Fibroblast of skin of right quadriceps (primary cell): ENCODE measurements around the gene RPL18.
A peak's percentile ranks its signal among the peaks of the same experiment; 100 is the strongest.

Experiments
- DNase-seq: peaks from one replicate; pipeline ENCODE4 v3.0.0-alpha.2; 2013

The RPL18 gene

DNA sequence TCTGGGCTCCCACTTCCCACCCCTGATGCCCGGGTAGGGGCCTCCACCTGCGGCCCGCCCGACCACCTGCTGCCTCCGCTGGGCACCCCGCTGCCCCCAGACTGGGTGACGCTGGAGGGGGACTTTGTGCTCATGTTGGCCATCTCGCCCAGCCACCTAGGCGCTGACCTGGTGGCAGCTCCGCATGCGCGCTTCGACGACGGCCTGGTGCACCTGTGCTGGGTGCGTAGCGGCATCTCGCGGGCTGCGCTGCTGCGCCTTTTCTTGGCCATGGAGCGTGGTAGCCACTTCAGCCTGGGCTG is 10.3 kb upstream of the RPL18 start:
- DNase-seq, result no peak

DNA sequence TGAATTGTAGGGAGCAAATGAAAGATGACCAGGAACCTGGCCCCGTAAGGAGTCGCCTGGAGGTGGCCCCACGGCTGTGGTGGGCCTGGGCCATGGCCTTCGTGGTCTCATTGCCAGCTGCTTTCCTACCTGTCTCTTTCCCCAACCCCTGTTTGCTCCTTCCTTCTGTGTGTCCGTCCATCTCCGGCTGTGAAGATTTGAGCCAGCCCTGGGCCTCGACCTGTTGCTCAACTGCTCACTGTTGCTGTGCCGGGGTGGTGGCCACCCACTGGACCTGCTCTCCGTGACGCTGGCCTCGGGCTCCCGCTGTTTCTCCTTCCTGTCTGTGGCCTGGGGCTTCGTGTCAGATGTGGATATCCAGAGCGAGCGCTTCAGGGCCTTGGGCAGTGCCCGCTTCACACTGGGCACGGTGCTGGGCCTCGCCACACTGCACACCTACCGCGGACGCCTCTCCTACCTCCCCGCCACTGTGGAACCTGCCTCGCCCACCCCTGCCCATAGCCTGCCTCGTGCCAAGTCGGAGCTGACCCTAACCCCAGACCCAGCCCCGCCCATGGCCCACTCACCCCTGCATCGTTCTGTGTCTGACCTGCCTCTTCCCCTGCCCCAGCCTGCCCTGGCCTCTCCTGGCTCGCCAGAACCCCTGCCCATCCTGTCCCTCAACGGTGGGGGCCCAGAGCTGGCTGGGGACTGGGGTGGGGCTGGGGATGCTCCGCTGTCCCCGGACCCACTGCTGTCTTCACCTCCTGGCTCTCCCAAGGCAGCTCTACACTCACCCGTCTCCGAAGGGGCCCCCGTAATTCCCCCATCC is 9.7 kb upstream of the RPL18 start:
- DNase-seq, result no peak

DNA sequence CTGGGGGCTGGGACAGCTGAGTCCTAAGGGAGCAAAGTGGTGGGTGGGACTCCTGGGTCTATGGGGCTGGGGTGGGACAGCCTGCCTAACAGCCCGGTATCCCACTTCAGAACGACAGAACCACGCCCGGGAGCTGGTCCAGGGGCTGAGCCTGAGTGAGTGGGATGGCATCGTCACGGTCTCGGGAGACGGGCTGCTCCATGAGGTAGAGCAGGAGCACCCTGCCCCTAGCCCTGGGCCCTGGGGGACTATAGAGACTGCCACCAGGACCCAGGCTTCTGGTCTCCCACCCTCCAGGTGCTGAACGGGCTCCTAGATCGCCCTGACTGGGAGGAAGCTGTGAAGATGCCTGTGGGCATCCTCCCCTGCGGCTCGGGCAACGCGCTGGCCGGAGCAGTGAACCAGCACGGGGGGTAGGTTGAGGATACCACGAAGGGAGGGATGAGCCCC is 8.9 kb upstream of the RPL18 start:
- DNase-seq, result no peak

DNA sequence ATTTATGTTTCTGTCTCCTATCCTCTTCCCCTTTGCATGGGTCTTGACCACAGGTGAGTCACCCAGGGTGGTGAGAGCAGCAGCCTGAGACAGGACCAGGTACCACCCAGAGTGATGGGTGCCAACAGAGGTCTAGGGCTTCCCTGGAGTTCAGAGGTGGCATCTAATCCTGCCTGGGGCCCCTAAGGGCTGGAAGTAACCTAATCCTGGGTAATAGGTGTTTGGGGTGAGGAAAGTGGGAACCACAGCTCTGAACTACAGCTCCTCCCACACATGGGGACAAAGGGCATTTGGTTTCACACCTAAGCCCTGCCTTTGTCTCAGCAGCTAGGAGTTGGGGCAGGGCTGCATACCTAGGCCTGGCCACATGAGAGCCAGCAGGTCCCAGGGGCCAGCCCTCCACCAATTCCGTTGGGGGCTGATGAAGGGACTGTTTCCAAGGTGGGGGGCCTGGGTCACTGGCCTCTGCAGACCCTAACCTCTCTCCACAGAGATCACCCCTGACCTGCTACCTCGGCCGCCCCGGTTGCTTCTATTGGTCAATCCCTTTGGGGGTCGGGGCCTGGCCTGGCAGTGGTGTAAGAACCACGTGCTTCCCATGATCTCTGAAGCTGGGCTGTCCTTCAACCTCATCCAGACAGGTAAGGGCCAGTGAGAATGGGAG is 8.4 kb upstream of the RPL18 start:
- no peak for DNase-seq

DNA sequence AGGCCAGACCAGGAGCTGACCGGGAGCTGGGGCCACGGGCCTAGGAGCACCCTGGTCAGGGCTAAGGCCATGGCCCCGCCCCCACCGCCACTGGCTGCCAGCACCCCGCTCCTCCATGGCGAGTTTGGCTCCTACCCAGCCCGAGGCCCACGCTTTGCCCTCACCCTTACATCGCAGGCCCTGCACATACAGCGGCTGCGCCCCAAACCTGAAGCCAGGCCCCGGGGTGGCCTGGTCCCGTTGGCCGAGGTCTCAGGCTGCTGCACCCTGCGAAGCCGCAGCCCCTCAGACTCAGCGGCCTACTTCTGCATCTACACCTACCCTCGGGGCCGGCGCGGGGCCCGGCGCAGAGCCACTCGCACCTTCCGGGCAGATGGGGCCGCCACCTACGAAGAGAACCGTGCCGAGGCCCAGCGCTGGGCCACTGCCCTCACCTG is 6.9 kb upstream of the RPL18 start:
- DNase-seq, result no peak

DNA sequence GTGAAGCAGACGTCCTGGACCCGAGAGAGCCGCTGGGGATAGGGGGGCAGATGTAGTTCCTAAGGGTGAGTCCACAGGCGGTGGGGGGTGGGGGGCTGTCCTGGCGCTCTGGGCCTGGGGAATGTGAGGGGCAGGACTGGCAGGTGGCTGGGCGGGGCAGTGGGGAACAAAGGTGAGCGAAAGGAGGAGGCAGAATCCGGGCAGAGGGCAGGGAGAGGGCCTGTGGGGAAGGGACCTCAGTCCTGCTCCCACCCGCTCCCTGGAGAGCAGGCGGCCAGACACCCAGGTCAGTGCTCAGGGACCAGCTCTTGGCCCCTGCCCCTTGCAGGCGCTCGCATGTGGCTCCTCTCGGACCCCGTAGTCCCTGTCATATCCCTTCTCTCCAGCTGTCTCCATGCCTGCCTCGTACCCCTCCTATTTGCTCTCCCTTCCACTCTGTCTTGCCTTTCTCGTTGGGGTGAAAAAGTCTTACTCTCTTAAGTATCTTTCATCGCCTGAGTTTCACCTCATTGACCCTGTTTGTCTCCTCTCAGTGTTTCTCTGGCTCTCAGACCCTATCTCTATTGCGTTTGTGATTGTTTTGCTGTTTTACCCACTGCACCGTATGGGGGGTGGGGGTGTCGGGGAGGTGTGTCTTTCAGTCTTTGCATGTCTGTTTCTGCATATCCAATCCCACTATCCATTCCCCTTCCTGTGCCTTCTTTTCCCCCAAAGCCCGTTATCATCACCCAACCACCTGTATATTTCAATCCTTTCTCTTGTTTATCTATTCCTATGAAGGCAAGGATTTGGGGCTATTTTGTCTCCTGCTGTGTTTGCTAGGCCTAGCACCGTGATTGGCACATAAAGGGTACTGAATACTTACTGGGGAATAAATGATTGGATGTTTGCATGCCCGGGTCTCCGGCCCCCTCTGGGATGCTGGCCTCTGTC is 6.1 kb upstream of the RPL18 start:
- DNase-seq, result no peak

DNA sequence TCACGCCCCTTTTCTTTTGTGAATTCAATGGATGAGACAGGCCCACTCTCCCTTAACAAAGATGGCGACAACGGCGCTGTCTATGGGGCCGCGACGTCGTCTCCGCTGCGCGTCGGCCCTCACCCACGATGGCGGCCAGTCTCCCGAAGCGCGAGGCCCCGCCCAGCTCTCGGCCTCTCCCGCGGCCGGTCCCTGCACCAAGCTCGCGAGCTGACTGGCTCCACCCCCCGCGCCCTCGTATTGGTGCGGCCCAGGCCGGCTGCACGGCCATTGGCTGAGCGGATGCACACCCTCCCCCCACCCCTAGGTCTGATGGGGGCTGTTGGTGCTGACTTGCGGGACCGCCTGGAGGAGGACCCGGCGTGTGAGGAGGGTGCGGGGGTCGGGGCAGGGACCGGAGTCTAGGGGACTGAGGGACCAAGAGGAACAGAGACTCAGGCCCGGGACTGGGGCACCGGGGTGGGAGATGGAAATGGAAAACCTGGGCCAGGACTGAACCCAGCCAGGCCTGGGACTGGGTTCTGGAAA is 5.2 kb upstream of the RPL18 start:
- peak; percentile 98 for DNase-seq

DNA sequence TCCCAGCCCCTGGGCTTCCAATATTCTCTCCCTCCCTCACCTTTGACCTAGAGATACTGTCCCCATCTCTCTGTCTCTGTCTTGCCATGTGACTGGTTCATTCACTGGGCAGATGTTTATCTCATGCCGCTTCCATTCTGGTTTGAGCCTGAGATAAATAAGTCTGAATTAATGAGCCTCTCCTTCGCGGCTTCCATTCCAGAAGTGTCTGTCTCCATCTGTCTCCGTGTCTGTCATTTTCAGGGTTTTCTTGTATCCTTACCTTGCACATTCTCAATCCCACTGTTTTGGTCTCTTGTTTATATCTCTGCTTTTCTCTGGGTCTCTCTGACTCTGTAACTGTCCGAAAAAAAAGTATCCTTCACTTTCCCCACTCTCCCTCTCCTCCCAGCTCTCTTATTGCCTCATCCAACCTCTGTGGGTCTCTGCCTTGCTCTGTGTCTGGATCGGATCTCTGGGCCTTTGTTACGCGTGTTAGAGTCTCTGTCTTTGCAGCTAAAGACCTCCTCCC is 4.6 kb upstream of the RPL18 start:
- DNase-seq, result no peak

DNA sequence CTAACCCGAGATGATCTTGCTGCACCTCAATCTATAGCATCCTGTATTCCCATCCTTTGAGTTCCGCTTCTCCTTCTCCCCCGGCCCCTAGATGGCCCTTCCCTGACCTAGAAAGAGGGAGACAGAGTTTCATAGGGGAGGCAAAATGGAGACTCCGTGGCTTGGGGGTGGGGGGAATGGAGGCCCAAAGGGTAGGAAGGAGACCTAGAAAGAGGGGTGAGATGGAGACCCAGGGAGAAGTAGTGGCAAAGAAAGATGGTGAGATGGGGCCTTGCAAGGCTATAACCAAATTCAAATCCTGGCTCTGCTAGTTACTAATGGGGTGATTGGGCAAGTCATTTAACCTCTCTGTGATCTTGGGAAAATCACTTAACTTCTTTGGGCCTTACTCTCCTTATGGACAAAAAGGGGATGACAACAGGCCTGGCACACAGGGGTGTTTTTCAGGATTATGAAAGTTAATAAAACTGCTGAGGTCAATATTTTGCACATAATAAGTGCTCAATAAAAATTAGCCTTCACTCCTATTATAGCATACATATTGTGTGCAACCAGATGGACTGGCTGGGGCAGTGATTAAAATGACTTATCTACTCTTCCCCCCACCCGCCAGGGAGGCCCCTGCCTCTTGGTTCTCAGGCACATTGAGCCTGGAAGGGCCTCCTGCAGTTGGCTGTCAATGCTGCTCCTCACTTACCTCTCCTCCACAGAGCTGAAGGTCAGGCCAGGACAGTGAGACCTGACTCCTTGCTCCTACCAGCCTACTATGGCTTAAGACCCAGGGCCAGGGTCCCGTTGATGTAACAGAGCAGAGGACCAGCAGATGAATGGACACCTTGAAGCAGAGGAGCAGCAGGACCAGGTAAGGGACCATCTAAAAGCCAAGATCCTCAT is 961 bp upstream of the RPL18 start:
- no peak for DNase-seq

DNA sequence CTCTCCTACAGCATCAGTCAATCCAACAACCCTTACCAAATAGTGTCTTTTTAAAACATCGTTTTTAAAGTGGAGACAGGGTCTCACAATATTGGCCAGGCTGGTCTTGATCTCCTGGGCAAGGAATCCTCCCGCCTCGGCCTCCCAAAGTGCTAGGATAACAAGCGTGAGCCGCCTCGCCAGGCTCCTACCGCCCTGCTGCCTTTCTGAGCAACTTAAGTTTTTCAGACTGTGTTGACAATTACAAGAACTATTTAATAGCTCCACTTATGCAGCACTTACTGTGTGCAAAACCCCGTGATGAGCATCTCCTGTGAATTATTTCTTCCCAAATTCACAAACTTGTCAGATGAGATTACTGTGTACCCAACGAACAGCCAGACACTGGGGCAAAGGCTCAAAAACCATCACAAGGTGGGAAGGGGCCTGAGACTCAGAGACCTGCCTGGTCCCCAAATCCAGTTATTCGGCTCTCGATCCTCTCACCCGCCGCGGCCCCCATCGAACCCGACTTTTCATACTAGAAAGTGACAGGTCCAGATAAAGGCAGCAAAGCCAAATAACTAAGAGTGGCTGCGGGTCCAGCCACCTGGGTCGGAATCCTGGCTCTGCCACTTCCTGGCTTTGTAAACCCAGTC is 581 bp downstream of the RPL18 start:
- no peak for DNase-seq

DNA sequence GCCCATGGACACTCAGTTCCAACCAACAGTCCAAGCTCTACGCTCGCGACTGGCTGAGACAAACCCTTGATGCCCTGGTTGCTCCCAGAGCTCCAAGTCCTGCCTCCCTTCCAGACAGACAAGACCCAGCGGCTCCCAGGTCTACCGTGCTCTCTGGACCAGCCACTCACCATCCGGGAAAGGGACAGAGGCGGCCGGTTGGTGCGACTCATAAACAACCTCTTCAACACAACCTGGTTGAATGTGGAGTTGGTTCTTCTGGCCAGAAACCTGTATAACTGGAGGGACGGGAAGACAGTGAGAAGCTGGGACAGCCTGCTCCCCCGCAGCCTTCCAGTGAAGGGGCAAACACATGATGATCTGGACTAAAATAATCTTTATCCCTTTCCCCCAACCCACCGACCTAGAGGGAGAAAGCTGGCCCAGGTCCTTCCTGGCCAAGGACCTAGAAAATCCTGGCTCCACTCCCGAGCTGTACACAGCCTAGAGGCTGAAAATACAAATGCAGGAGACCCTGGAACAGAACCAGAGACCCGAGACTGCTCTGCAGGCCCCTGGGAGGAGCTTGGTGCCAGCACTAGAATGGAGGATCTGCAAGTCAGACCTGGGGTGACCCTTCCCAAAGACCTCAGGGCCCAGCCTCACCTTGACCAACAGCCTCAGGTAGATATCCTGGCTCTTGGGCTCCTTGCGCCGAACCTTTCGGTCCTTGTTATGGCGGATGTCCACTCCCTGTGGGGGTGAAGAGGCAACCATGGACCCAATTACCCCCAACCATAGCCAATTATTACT is 1.6 kb downstream of the RPL18 start:
- DNase-seq, result no peak

DNA sequence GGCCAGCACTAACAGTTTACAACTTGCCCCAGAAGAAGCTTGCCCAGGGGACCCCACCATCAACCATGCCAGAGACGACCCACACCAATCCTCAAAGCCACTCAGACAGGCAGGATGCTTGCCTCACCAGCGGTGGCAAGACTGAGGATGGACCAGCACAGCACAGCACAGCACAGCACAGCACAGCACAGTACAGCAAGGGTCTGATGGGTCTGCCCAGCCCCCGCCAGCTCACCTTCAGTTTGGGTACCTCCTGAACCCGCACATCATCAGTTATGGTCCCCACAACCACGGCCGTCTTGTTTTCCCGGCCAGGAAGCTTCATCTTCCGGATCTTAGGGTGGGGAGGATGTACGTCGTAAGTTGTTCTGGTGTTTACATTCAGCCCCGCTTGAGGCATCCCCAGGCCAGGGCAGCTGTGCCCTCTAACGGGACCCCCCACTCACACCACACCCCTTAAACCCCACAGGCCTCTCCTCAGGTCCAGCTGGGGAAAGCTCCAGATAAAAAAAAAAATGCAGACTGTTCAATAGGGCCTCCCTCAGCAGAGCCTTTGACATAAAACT is 2.4 kb downstream of the RPL18 start:
- DNase-seq, result no peak

DNA sequence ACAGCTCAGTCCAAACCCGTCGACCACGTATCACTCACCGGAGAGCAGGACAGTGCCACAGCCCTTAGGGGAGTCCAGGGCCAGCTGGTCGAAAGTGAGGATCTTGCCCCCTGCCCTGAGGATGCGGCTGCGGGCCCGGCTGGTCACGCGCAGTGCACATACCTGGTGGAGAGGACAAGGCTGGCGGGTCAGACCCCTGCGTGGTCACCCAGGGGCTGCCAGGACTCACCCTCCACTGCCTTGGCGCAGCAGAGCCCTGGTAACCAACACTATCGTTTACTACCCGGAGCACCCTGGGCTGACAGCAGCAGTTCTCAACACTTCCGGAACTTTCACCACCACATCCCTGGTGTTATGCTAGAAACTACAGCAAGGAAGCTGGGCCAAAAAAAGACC is 2.9 kb downstream of the RPL18 start:
- no peak for DNase-seq

DNA sequence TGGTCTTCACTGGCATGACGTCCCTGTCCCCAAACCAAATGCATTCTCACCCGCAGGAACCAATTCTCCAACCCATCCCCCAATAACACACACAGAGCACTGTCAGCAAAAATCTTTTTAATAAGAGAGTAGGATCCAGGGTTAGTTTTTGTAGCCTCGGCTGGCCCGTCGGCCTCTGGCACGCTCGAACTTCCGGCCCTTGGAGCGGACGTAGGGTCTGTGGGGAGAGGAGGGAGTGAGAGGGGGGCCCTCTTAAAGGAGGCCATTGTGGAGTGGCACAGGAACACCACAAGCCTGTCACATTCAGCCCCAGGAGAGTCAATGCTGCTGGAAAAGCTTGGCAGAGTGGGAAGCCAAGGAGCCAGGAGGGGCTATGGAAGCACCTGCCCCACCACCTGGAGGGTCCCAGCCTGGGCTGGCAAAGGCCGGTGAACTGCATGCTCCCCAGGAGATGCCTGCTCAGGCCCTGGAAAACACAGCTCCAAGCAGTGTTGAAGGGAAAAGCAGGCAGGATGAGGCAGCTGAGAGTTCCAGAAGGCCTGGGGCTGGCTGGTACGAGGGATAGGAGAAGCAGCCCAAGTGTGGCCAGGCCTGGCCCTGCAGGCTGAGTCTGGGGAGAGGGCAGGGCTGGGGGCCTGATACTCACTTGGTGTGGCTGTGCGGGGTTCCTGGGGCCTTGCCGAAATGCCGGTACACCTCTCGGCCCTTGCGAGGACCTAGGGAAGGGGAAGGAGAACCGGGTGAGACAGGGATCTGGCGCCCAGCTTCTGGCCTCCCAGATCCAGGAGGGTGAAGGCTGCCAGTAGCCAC is 3.5 kb downstream of the RPL18 start:
- DNase-seq, result no peak

DNA sequence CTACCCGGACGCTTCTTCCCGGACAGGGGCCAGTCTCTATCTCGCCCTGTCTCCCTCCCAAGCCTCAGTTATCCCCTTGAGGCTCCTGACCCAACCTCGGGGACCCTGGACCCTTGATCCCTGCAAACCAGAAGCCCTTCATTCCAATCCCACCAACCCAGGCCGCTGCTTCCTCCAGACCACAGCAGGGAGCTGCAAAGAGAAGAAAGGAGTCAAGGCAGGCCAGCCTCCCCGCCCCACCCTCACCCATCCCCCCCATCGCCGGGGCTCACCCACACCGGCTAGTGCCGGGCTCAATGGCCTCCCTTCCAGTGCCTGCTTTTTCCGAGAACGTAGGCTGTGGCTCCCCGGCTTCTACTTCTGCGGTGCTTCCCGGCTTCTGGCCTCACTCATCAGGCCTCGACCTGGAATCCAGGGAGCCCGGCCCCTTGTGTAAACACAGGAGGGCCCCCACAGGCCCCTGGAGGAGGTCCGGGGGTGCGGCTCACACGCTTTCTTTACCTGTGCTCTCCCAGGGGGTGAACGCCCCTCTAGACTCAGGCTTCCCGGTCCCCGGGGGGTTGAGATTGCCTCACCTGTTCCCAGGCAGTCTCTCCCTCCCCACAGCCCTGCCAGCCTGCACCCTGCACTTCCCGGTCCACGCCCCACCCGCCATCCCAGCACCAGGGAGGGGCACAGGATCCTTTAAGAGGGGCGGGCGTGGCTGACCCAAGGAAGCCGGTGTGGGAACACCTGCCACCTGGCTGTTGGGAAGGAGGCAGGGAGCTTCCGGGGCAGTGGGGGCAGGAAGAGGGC is 4.3 kb downstream of the RPL18 start, which contains the start of gene FAM83E:
Gene FAM83E, minus strand, starts transcription at position 641 of the 795 bp plus-strand sequence. CDS start 1,704 bp downstream, outside the sequence.
- DNase-seq, result no peak

DNA sequence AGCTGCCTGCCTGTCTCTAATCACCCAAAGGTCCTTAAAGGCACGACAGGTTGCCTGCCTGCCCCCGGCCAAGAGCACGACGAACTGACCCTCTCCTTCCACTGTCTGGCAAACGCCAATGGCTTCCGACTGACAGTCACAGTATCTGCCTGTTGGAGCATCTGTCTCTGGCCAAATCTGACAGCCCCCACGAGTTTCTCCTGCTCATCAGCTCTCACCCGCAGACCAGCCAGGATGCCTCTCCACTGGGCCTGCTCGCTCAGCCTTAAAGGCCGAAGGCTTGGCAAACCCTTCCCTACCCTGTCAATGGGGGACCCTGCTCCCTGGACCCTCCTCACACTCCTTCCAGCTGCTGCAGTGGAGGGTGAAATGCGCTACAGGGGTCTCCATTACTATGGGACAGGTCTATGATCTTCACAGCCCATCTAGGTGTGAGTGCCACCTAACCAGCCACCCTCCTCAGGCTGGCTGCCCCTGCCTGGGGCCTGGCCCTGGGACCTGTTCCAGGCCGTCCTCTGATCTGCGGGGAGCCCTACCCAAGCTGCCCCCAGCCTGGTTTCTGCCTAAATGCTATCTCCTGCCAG is 5.0 kb downstream of the RPL18 start:
- DNase-seq, result no peak

DNA sequence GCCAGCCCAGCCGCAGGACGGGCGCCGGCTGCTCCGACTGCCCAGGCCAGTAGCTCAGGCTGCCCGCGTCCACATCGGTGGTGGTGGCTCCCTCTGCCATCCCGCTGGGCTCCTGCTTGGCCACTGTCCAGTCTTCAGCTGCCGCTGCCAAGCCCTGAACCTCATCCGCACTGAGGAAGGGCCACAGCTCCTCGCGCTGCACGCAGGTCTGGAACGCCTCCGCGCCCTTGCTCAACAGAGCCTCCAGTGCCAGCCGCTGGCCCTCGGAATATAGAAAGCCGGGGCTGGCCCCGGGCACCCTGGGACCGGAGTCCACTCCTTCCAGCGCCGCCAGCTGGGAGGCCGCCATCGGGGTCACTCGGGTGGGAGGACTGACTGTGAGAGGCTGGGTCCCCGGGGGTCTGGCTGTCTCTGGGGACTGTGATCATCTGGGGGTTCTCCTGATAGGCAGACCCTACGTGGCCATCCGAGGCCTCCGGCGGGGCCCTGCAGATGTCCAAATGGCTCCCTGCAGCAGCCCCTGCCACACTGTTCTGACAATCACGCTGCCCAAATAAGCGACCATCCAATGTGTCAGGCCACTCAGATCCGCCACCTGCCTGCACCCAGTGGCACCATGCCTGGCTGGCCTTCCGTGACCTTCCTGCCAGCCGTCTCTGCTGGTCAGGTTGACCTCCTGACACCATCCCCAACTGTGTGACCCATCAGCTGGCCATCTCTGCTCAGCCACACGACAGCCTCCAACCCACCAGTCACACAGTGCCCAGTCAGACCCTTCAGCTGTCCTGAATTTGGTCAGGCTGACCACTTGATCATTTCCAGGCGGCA is 5.7 kb downstream of the RPL18 start:
- no peak for DNase-seq
